Caco-2 (cell line): ENCODE measurements around the gene PLG. TPM values are rescaled to one million over a fixed set of nuclear protein-coding genes. Genes with fewer than 3 reads are reported as not detected.
"Not testable (repeated sequence)": the region's sequence is repeated elsewhere in the genome, so short reads cannot be mapped to it uniquely, and the experiment has no call there.

ENCODE experiments used
- BruUV-seq: library from RNA; stranded (reverse); fragments of 400-500 nt; replicated peaks from 2 replicates; lab custom pipeline; 2021; lab: Mats Ljungman, UMichigan
- CTCF ChIA-PET: fragments of 300-600 bp; sonication (Branson Sonifier 250); formaldehyde crosslinking; loops from one replicate; lab custom pipeline; 2022; ENCODE audit warnings: antibody characterized with exemption; lab: Charles Lee
- POLR2A ChIA-PET: fragments of 300-600 bp; sonication (Branson Sonifier 250); formaldehyde crosslinking; loops from one replicate; lab custom pipeline; 2022; ENCODE audit warnings: antibody characterized with exemption; lab: Charles Lee
- DNase-seq, 2 experiments: peaks; one replicate each; pipeline versions ENCODE4 v3.0.0 to v3.0.0-alpha.2; 2020 to 2022
- H3K27me3 ChIP-seq: replicated peaks from 2 replicates; pipeline ENCODE4 v1.6.0; 2011; ENCODE audit warnings: low read length; ENCODE audit not compliant: control insufficient read depth, insufficient read depth
- H3K36me3 ChIP-seq: 2 replicates; pipeline ENCODE4 v1.5.1; 2011; ENCODE audit warnings: low read length; ENCODE audit not compliant: control insufficient read depth, insufficient read depth
- H3K4me1 ChIP-seq: fragments of 250-450 bp; sonication (Bioruptor Pico); 2 replicates; pipeline ENCODE4 v1.5.1; 2020; ENCODE audit warnings: mild to moderate bottlenecking
- H3K4me3 ChIP-seq: 2 replicates; pipeline ENCODE4 v1.5.1; 2011; ENCODE audit warnings: low read depth, mild to moderate bottlenecking, control low read depth, low read length
- H3K9me3 ChIP-seq: fragments of 250-450 bp; sonication (Bioruptor Pico); 2 replicates; pipeline ENCODE4 v1.5.1; 2020; ENCODE audit warnings: mild to moderate bottlenecking, moderate library complexity
- H3K27ac Mint-ChIP-seq: one replicate; pipeline ENCODE4 v1.8.0; 2022; ENCODE audit warnings: mixed read lengths; ENCODE audit not compliant: unreplicated experiment
- H3K27me3 Mint-ChIP-seq: one replicate; pipeline ENCODE4 v1.8.0; 2022; ENCODE audit warnings: mixed read lengths; ENCODE audit not compliant: insufficient read depth, unreplicated experiment
- H3K36me3 Mint-ChIP-seq: one replicate; pipeline ENCODE4 v1.8.0; 2022; ENCODE audit warnings: mild to moderate bottlenecking, mixed read lengths; ENCODE audit not compliant: insufficient read depth, unreplicated experiment
- H3K4me1 Mint-ChIP-seq: one replicate; pipeline ENCODE4 v1.8.0; 2022; ENCODE audit warnings: low read depth, mixed read lengths; ENCODE audit not compliant: unreplicated experiment
- H3K4me3 Mint-ChIP-seq: one replicate; pipeline ENCODE4 v1.8.0; 2022; ENCODE audit warnings: mild to moderate bottlenecking, moderate library complexity, mixed read lengths; ENCODE audit not compliant: unreplicated experiment
- H3K9me3 Mint-ChIP-seq: one replicate; pipeline ENCODE4 v1.8.0; 2022; ENCODE audit warnings: mixed read lengths; ENCODE audit not compliant: unreplicated experiment
- CTCF ChIP-seq, 2 experiments: fragments of 200-600 bp in 1 of 2; IDR thresholded peaks; 1 replicate in 1 of 2; 2 replicates in 1 of 2; pipeline versions ENCODE4 v1.5.1 to v1.8.0; 2011 to 2022; ENCODE audit warnings: antibody characterized with exemption in 1 of 2, control low read depth in 1 of 2, inconsistent platforms in 1 of 2, low read depth in 1 of 2, low read length in 1 of 2, mild to moderate bottlenecking in 1 of 2, moderate library complexity in 1 of 2; ENCODE audit not compliant: insufficient read depth in 1 of 2, severe bottlenecking in 1 of 2, unreplicated experiment in 1 of 2
- intact Hi-C: fragments of 100-400 bp; cut with micrococcal nuclease; formaldehyde crosslinking; loops from one replicate; pipeline ENCODE4 v1.10.0; 2022; ENCODE audit not compliant: unreplicated experiment
- total RNA-seq: library from RNA; stranded (reverse); gene quantifications from 2 replicates; pipeline ENCODE4 v1.2.3, GENCODE V29; 2022

The PLG gene
- total RNA-seq, 1 experiment from 2014 or later = not detected

DNA sequence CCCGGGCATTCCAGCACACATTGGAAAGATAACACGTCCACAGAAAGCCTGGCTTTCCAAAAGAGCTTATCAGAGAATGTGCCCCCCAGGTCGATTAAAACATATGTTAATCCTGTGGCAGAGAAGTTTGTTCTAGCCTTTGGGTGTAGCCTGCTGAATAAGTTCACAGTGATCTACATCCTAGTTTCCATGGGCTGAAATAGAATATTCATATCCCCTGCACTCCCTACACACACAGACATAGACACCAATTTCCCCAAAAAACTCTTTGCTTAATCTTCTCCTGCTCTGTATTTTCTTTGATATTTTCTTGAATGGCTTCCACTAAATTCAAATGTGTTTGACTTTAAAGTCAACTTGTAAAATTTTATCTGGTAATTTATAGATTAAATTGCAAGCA, 39.6 kb upstream of the PLG start:
- no peaks in the 10 kb centered on the region for H3K4me1 ChIP-seq
- H3K9me3 ChIP-seq = no peaks in the 10 kb centered on the region
- H3K36me3 Mint-ChIP-seq = no peaks in the 10 kb centered on the region
- no peak overlapping the region for H3K4me3 Mint-ChIP-seq
- H3K9me3 Mint-ChIP-seq = peaks cover 7% of the 10 kb centered on the region
- POLR2A ChIA-PET = no interaction called here
- H3K27me3 ChIP-seq = no peaks in the 10 kb centered on the region
- no TSS peak for BruUV-seq
- no peak for DNase-seq
- H3K27ac Mint-ChIP-seq = no peak overlapping the region
- no peaks in the 10 kb centered on the region for H3K4me1 Mint-ChIP-seq
- CTCF ChIA-PET = no interaction called here
- H3K27me3 Mint-ChIP-seq = peaks cover 10% of the 10 kb centered on the region
- H3K36me3 ChIP-seq = no peaks in the 10 kb centered on the region
- no peak overlapping the region for H3K4me3 ChIP-seq
- intact Hi-C loops = no loop called here
- TF ChIP-seq CTCF (IDR thresholded peaks at IDR 0.05; ENCODE audit: insufficient read depth in 1 of 2, low read depth in 1 of 2, low read length in 1 of 2, severe bottlenecking in 1 of 2, unreplicated experiment in 1 of 2) = no peak

- no peak for TF ChIP-seq CTCF (IDR thresholded peaks at IDR 0.05; ENCODE audit: insufficient read depth in 1 of 2, low read depth in 1 of 2, low read length in 1 of 2, severe bottlenecking in 1 of 2, unreplicated experiment in 1 of 2)
- intact Hi-C loops = no loop called here
- H3K4me1 ChIP-seq = no peaks in the 10 kb centered on the region
- POLR2A ChIA-PET = no interaction called here
- no peak for DNase-seq
- H3K4me3 Mint-ChIP-seq = no peak overlapping the region
- peaks cover 10% of the 10 kb centered on the region for H3K27me3 Mint-ChIP-seq
- no peaks in the 10 kb centered on the region for H3K36me3 ChIP-seq
- H3K27me3 ChIP-seq = no peaks in the 10 kb centered on the region
- no peaks in the 10 kb centered on the region for H3K9me3 ChIP-seq
- H3K9me3 Mint-ChIP-seq = peaks cover 3% of the 10 kb centered on the region
- no peaks in the 10 kb centered on the region for H3K36me3 Mint-ChIP-seq
- no peaks in the 10 kb centered on the region for H3K4me1 Mint-ChIP-seq
- H3K4me3 ChIP-seq = no peak overlapping the region
- no TSS peak for BruUV-seq
- CTCF ChIA-PET = no interaction called here
- H3K27ac Mint-ChIP-seq = no peak overlapping the region
These were observed 39.2 kb upstream of the PLG start for GRCh38 chr6:160662842-160663241.

DNA sequence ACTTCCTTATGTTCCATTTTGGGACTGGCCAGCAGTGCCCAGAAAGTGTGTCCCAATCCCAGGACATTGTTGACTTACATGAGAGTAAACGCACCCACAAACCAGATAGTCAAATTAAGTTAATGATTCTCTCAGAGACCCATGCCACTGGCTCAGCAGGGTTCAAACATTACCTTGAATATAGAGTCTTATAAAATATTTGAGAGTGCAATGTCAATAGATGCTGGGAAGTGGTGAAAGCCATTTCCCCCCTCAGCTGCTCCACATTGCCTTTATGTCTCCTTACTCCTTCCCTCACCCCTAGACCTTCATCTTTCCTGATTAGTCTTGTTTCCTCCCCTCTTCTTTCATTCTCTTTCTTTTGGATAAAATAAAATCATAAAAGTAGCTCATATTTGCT, 37.8 kb upstream of the PLG start, which contains the start of gene LPA:
LPA (minus strand) TSS at position 78 of the 400 bp plus-strand sequence; CDS start at position 17, 61 bp downstream.
- POLR2A ChIA-PET, H3K4me3 ChIP-seq, H3K9me3 ChIP-seq, intact Hi-C loops, H3K27me3 ChIP-seq, H3K4me1 ChIP-seq, CTCF ChIA-PET, H3K36me3 ChIP-seq, H3K9me3 Mint-ChIP-seq, H3K4me3 Mint-ChIP-seq, H3K27ac Mint-ChIP-seq, H3K4me1 Mint-ChIP-seq, H3K36me3 Mint-ChIP-seq, BruUV-seq, DNase-seq: not testable (repeated sequence)
- H3K27me3 Mint-ChIP-seq = peaks cover 10% of the 10 kb centered on the region
